Breast epithelium (tissue), 3 donors: ENCODE data around the gene UGT1A9.

ENCODE experiments used
- POLR2A ChIP-seq: fragments of 450-650 bp; IDR thresholded peaks from one replicate; pipeline ENCODE4 v1.6.1; 2016; ENCODE audit warnings: antibody characterized with exemption, mild to moderate bottlenecking, moderate library complexity
- POLR2AphosphoS5 ChIP-seq, 3 donors: sonication (generic); formaldehyde crosslinking; IDR thresholded peaks; one replicate each; pipeline ENCODE4 v1.6.1; 2017; ENCODE audit warnings: antibody characterized with exemption in 3 of 3
- TF ChIP-seq, protein P1 (sequence below), 3 donors: fragments of 450-650 bp; IDR thresholded peaks; one replicate each; pipeline ENCODE4 v1.5.1; 2016 to 2017; ENCODE audit warnings: antibody characterized with exemption in 3 of 3, mild to moderate bottlenecking in 3 of 3, moderate library complexity in 3 of 3

DNA sequence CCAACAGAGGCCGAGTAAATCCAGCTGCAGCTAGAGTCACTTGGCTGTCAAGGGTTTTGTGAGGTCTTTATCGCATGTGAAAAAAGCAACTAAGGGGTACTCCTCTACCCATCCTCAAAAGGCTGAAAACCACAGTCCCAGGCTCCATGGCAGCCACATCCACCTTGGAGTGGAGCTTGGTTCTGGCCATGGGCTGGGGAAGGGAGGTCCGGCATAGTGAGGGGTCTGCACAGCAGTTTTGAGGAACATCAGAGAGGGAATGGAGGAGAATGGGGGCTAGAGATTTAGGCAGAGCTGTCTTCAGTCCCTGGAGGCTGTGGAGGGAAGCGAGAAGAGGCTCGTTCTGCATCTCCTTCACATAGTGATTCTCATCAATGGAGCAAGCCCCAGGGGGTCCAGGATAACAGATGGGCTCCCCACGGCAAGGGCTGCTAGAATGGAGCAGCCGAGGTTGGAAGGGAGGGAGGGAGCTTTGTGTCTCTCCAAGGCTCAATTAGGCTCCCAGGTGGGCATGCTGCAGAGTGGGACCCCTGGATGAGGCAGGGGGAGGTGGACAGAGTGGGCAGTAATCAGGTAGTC lies 127.5 kb downstream of the UGT1A9 start:
- TF ChIP-seq POLR2A: no peak
- TF ChIP-seq, protein P1, sequence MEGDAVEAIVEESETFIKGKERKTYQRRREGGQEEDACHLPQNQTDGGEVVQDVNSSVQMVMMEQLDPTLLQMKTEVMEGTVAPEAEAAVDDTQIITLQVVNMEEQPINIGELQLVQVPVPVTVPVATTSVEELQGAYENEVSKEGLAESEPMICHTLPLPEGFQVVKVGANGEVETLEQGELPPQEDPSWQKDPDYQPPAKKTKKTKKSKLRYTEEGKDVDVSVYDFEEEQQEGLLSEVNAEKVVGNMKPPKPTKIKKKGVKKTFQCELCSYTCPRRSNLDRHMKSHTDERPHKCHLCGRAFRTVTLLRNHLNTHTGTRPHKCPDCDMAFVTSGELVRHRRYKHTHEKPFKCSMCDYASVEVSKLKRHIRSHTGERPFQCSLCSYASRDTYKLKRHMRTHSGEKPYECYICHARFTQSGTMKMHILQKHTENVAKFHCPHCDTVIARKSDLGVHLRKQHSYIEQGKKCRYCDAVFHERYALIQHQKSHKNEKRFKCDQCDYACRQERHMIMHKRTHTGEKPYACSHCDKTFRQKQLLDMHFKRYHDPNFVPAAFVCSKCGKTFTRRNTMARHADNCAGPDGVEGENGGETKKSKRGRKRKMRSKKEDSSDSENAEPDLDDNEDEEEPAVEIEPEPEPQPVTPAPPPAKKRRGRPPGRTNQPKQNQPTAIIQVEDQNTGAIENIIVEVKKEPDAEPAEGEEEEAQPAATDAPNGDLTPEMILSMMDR (IDR thresholded peaks at IDR 0.05): no peak
- no peak for TF ChIP-seq POLR2AphosphoS5 (IDR thresholded peaks at IDR 0.05)
